AG04449 (cell line): ENCODE data around the gene BICDL1.

Source experiments
- CTCF ChIA-PET: fragments of 350-600 bp; formaldehyde crosslinking; extraction: SDS; loops from one replicate; lab custom pipeline; 2021; ENCODE audit warnings: antibody characterized with exemption; lab: Yijun Ruan, JAX
- POLR2A ChIA-PET: fragments of 400-600, 350-600 bp; formaldehyde crosslinking; extraction: SDS; loops from one replicate; lab custom pipeline; 2020; ENCODE audit warnings: antibody characterized with exemption, inconsistent platforms; lab: Yijun Ruan, JAX
- DNase-seq: peaks from one replicate; pipeline ENCODE4 v3.0.0-alpha.2; 2010; ENCODE audit warnings: low read depth, low spot score
- H3K4me3 ChIP-seq: 2 replicates; pipeline ENCODE4 v1.5.1; 2011; ENCODE audit warnings: low read depth, mild to moderate bottlenecking, control low read depth, low read length
- CTCF ChIP-seq: IDR thresholded peaks from one replicate; pipeline ENCODE4 v1.5.1; 2011; ENCODE audit warnings: mild to moderate bottlenecking, moderate library complexity, low read length, control low read depth, inconsistent platforms; ENCODE audit not compliant: insufficient read depth; ENCODE audit errors: missing control alignments

The BICDL1 gene

GRCh38 chr12:120062976-120063579 lies 74.0 kb downstream of the BICDL1 start:
- ChIA-PET POLR2A (no interaction called here), CTCF (no interaction called here)
- H3K4me3 ChIP-seq, result no peak overlapping the region
- no peak for TF ChIP-seq CTCF
- no peak for DNase-seq

- TF ChIP-seq CTCF, result no peak
- CTCF ChIA-PET, result interaction anchor here (1.2 to 1.3 kb wide), 2 partner anchors 9 to 23 kb away, joined by 3 to 4 read pairs; no protein-coding TSS in a partner anchor
- DNase-seq, result no peak
- POLR2A ChIA-PET, result no interaction called here
- no peak overlapping the region for H3K4me3 ChIP-seq
Observed at GRCh38 chr12:120064054-120064940, 75.3 kb downstream of the BICDL1 start.

- POLR2A ChIA-PET, result no interaction called here
Observed at GRCh38 chr12:120065472-120065871, 76.4 kb downstream of the BICDL1 start.

GRCh38 chr12:120066341-120066740 lies 77.3 kb downstream of the BICDL1 start:
- H3K4me3 ChIP-seq, result no peak overlapping the region
- ChIA-PET CTCF (no interaction called here), POLR2A (no interaction called here)
- DNase-seq, result no peak
- TF ChIP-seq CTCF, result no peak

More at GRCh38 chr12:120065472-120065871, 76.4 kb downstream of the BICDL1 start:
- CTCF ChIA-PET, result interaction anchor here (1.2 to 1.3 kb wide), 2 partner anchors 8 to 22 kb away, joined by 3 to 4 read pairs; no protein-coding TSS in a partner anchor
- DNase-seq, result no peak
- H3K4me3 ChIP-seq, result no peak overlapping the region
- TF ChIP-seq CTCF, result no peak

GRCh38 chr12:120067084-120067869 lies 78.2 kb downstream of the BICDL1 start:
- H3K4me3 ChIP-seq, result no peak overlapping the region
- no peak for DNase-seq
- no peak for TF ChIP-seq CTCF
- ChIA-PET POLR2A (no interaction called here), CTCF (no interaction called here)

- ChIA-PET POLR2A (no interaction called here), CTCF (interaction anchor here (2.0 kb wide), 1 partner anchor 19 kb away, joined by 6 read pairs; no protein-coding TSS in a partner anchor)
- H3K4me3 ChIP-seq, result no peak overlapping the region
- no peak for DNase-seq
- no peak for TF ChIP-seq CTCF
Observed at GRCh38 chr12:120067901-120068300, 78.9 kb downstream of the BICDL1 start.
